ENCODE data around the gene HAGHL.

- TF ChIP-seq POLR2A (IDR thresholded peaks at IDR 0.05): no peak
- TF ChIP-seq, protein P1, sequence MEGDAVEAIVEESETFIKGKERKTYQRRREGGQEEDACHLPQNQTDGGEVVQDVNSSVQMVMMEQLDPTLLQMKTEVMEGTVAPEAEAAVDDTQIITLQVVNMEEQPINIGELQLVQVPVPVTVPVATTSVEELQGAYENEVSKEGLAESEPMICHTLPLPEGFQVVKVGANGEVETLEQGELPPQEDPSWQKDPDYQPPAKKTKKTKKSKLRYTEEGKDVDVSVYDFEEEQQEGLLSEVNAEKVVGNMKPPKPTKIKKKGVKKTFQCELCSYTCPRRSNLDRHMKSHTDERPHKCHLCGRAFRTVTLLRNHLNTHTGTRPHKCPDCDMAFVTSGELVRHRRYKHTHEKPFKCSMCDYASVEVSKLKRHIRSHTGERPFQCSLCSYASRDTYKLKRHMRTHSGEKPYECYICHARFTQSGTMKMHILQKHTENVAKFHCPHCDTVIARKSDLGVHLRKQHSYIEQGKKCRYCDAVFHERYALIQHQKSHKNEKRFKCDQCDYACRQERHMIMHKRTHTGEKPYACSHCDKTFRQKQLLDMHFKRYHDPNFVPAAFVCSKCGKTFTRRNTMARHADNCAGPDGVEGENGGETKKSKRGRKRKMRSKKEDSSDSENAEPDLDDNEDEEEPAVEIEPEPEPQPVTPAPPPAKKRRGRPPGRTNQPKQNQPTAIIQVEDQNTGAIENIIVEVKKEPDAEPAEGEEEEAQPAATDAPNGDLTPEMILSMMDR (IDR thresholded peaks at IDR 0.05): no peak
Observed at GRCh38 chr16:700684-701584, 26.0 kb upstream of the HAGHL start.

Data from adrenal gland (tissue), 5 donors.